Measurements from ENCODE around the gene CLEC2L. TPM values are rescaled to one million over a fixed set of nuclear protein-coding genes. Genes with fewer than 3 reads are reported as not detected.

The CLEC2L gene
- polyA plus RNA-seq, 1 of the 3 experiments (the other 2 are of a cell fraction), result not detected

DNA sequence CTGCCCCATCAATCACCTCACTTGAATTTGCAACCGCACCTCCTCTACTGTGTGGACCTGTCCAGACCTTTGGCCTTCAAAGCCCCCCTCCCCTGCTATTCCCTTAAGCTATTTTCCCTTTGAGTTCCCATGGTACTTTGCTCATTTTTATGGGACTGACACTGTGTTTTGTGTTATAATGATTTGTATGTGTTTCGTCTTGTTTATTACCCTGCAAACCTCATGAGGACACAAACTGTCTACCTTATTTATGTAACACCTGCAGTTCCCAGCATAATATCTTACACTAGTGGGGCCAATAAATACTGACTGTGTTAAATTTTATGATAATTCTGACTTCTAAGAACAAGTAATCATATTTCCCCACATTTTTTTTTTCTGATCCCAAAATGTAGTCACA, 70.6 kb downstream of the CLEC2L start:
- Histone ChIP-seq H3K4me2 (no peak overlapping the region), H3K36me3 (replicated peaks in 1 of 2; ENCODE audit: control insufficient read depth in 1 of 2, insufficient read depth in 2 of 2, low read length in 1 of 2) (peaks cover 66 to 96% of the 10 kb centered on the region in 2 experiments), H3K9me2 (no peaks in the 10 kb centered on the region), H4K20me1 (ENCODE audit: insufficient read depth) (no peaks in the 10 kb centered on the region), H3F3A (replicated peaks; ENCODE audit: insufficient read depth) (no peaks in the 10 kb centered on the region), H3K27ac (ENCODE audit: low read depth in 2 of 2, low read length in 1 of 2) (no peak overlapping the region), H2AFZ (ENCODE audit: low read depth) (no peak overlapping the region), H3K9me3 (no peaks in the 10 kb centered on the region), H3K9ac (no peak overlapping the region), H3K27me3 (ENCODE audit: insufficient read depth) (no peaks in the 10 kb centered on the region), H3K4me3 (ENCODE audit: low read depth in 2 of 2, low read length in 1 of 2) (no peak overlapping the region), H3K4me1 (ENCODE audit: control insufficient read depth in 1 of 2, insufficient read depth in 2 of 2, low read depth in 1 of 2, low read length in 1 of 2) (peaks cover 0 to 3% of the 10 kb centered on the region in 2 experiments; a peak in 1 of 4 replicates), H3K79me2 (ENCODE audit: insufficient read depth) (no peaks in the 10 kb centered on the region)
- ChIA-PET POLR2A (no interaction called here), CTCF (interaction anchor here (1.1 to 3.3 kb wide), 4 partner anchors 8 to 408 kb away, joined by 4 to 30 read pairs (median 8); no protein-coding TSS in a partner anchor)
- TF ChIP-seq, protein P1, sequence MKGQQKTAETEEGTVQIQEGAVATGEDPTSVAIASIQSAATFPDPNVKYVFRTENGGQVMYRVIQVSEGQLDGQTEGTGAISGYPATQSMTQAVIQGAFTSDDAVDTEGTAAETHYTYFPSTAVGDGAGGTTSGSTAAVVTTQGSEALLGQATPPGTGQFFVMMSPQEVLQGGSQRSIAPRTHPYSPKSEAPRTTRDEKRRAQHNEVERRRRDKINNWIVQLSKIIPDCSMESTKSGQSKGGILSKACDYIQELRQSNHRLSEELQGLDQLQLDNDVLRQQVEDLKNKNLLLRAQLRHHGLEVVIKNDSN (IDR thresholded peaks at IDR 0.05; ENCODE audit: borderline replicate concordance, low read depth), result no peak
- TF ChIP-seq RXRA (IDR thresholded peaks at IDR 0.05; ENCODE audit: borderline replicate concordance, low read depth), result no peak
- no peak for TF ChIP-seq GATA2 (CRISPR knock-in tag; IDR thresholded peaks at IDR 0.05)
- TF ChIP-seq, protein P2, sequence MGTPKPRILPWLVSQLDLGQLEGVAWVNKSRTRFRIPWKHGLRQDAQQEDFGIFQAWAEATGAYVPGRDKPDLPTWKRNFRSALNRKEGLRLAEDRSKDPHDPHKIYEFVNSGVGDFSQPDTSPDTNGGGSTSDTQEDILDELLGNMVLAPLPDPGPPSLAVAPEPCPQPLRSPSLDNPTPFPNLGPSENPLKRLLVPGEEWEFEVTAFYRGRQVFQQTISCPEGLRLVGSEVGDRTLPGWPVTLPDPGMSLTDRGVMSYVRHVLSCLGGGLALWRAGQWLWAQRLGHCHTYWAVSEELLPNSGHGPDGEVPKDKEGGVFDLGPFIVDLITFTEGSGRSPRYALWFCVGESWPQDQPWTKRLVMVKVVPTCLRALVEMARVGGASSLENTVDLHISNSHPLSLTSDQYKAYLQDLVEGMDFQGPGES (IDR thresholded peaks at IDR 0.05; ENCODE audit: low read depth, low read length), result no peak
- no peak for TF ChIP-seq CHD2 (IDR thresholded peaks at IDR 0.05; ENCODE audit: low read length, partially characterized antibody)
- TF ChIP-seq POLR2AphosphoS5 (IDR thresholded peaks at IDR 0.05; ENCODE audit: low read depth, low read length), result no peak
- TF ChIP-seq, protein P3, sequence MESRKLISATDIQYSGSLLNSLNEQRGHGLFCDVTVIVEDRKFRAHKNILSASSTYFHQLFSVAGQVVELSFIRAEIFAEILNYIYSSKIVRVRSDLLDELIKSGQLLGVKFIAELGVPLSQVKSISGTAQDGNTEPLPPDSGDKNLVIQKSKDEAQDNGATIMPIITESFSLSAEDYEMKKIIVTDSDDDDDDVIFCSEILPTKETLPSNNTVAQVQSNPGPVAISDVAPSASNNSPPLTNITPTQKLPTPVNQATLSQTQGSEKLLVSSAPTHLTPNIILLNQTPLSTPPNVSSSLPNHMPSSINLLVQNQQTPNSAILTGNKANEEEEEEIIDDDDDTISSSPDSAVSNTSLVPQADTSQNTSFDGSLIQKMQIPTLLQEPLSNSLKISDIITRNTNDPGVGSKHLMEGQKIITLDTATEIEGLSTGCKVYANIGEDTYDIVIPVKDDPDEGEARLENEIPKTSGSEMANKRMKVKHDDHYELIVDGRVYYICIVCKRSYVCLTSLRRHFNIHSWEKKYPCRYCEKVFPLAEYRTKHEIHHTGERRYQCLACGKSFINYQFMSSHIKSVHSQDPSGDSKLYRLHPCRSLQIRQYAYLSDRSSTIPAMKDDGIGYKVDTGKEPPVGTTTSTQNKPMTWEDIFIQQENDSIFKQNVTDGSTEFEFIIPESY (IDR thresholded peaks at IDR 0.05; ENCODE audit: borderline replicate concordance, low read depth), result no peak
- TF ChIP-seq GABPA (IDR thresholded peaks at IDR 0.05; ENCODE audit: low read depth), result no peak
- TF ChIP-seq, protein P4, sequence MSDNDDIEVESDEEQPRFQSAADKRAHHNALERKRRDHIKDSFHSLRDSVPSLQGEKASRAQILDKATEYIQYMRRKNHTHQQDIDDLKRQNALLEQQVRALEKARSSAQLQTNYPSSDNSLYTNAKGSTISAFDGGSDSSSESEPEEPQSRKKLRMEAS (IDR thresholded peaks at IDR 0.05; ENCODE audit: low read depth), result no peak
- TF ChIP-seq JUND (IDR thresholded peaks at IDR 0.05), result no peak
- TF ChIP-seq SMC3 (IDR thresholded peaks at IDR 0.05; ENCODE audit: low read depth, low read length), result no peak
- TF ChIP-seq YY1 (IDR thresholded peaks at IDR 0.05; ENCODE audit: low read depth), result no peak
- TF ChIP-seq, protein P5, sequence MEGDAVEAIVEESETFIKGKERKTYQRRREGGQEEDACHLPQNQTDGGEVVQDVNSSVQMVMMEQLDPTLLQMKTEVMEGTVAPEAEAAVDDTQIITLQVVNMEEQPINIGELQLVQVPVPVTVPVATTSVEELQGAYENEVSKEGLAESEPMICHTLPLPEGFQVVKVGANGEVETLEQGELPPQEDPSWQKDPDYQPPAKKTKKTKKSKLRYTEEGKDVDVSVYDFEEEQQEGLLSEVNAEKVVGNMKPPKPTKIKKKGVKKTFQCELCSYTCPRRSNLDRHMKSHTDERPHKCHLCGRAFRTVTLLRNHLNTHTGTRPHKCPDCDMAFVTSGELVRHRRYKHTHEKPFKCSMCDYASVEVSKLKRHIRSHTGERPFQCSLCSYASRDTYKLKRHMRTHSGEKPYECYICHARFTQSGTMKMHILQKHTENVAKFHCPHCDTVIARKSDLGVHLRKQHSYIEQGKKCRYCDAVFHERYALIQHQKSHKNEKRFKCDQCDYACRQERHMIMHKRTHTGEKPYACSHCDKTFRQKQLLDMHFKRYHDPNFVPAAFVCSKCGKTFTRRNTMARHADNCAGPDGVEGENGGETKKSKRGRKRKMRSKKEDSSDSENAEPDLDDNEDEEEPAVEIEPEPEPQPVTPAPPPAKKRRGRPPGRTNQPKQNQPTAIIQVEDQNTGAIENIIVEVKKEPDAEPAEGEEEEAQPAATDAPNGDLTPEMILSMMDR (IDR thresholded peaks at IDR 0.05), result no peak
- no peak for TF ChIP-seq TEAD4 (IDR thresholded peaks at IDR 0.05; ENCODE audit: borderline replicate concordance, insufficient read depth)
- no peak for TF ChIP-seq FOXJ3 (CRISPR knock-in tag; IDR thresholded peaks at IDR 0.05)
- no peak for TF ChIP-seq EP300 (IDR thresholded peaks at IDR 0.05; ENCODE audit: borderline replicate concordance in 1 of 2, low read depth in 1 of 2, low read length in 1 of 2)
- TF ChIP-seq MXI1 (IDR thresholded peaks at IDR 0.05; ENCODE audit: low read depth, low read length), result no peak
- no peak for TF ChIP-seq FOSL2 (IDR thresholded peaks at IDR 0.05; ENCODE audit: borderline replicate concordance, low read depth)
- no peak for TF ChIP-seq NFIC (IDR thresholded peaks at IDR 0.05; ENCODE audit: borderline replicate concordance)
- TF ChIP-seq TAF1 (IDR thresholded peaks at IDR 0.05; ENCODE audit: borderline replicate concordance, low read depth, low read length), result no peak
- DNase-seq, result no peak
- 98% methylated on average over 2 of the region's 2 CpGs for WGBS (ENCODE audit: low lambda C conversion rate)
